OCI-LY1 (cell line): Measurements from ENCODE around the gene LHX8.

ENCODE experiments used
- EZH2 ChIP-seq: fragments of 200-600 bp; sonication (generic), shearing (Covaris generic); IDR thresholded peaks from 2 replicates; pipeline ENCODE4 v1.8.0; 2017; ENCODE audit warnings: borderline replicate concordance, mixed run types, mild to moderate bottlenecking, antibody characterized with exemption, low read length, moderate library complexity, mixed read lengths
- TF ChIP-seq, protein P1 (sequence below): fragments of 200-600 bp; sonication (generic), shearing (Covaris generic); IDR thresholded peaks from 2 replicates; pipeline ENCODE4 v1.5.1; 2017; ENCODE audit warnings: mild to moderate bottlenecking, antibody characterized with exemption, low read length, moderate library complexity, mixed read lengths

- no peak for TF ChIP-seq EZH2
- TF ChIP-seq, protein P1, sequence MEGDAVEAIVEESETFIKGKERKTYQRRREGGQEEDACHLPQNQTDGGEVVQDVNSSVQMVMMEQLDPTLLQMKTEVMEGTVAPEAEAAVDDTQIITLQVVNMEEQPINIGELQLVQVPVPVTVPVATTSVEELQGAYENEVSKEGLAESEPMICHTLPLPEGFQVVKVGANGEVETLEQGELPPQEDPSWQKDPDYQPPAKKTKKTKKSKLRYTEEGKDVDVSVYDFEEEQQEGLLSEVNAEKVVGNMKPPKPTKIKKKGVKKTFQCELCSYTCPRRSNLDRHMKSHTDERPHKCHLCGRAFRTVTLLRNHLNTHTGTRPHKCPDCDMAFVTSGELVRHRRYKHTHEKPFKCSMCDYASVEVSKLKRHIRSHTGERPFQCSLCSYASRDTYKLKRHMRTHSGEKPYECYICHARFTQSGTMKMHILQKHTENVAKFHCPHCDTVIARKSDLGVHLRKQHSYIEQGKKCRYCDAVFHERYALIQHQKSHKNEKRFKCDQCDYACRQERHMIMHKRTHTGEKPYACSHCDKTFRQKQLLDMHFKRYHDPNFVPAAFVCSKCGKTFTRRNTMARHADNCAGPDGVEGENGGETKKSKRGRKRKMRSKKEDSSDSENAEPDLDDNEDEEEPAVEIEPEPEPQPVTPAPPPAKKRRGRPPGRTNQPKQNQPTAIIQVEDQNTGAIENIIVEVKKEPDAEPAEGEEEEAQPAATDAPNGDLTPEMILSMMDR, result no peak
Measured at GRCh38 chr1:75100481-75101092, 33.6 kb upstream of the LHX8 start.
